Measurements from ENCODE around the gene CLEC4D. TPM values are rescaled to one million over a fixed set of nuclear protein-coding genes. Genes with fewer than 3 reads are reported as not detected.

Gene CLEC4D
- under 1 TPM in 3 of 6 experiments, not detected in 3; 0.09 to 0.43 (median 0.16) TPM for total RNA-seq
- long read RNA-seq = 0 reads

GRCh38 chr12:8513256-8513655, at the start of gene CLEC4D:
CLEC4D (plus strand) TSS chr12:8513503; CDS start chr12:8513733, 230 bp downstream.
- Histone ChIP-seq H3K4me3 (no peak within 1 kb of the TSS), H3K9me3 (no peaks in the 10 kb centered on the region), H3K36me3 (no peaks in the 10 kb centered on the region), H3K4me1 (no peaks in the 10 kb centered on the region), H3K27me3 (peaks cover 0 to 5% of the 10 kb centered on the region in 2 donors), H3K27ac (no peak within 1 kb of the TSS)
- DNase-seq (no peak), ATAC-seq (no peak)
- TF ChIP-seq CTCF (IDR thresholded peaks at IDR 0.05) = no peak
- WGBS (ENCODE audit: insufficient coverage, low coverage, low lambda C conversion rate, missing lambda C conversion rate) = 41% methylated on average over 4 of the region's 4 CpGs
- intact Hi-C loops (cut with DNase I) = no loop called here

GRCh38 chr12:8465301-8465996, 47.9 kb upstream of the CLEC4D start:
- no peaks in the 10 kb centered on the region for H3K4me1 ChIP-seq
- WGBS (ENCODE audit: insufficient coverage, low coverage, low lambda C conversion rate, missing lambda C conversion rate) = 15% methylated on average over 2 of the region's 2 CpGs
- no peak for TF ChIP-seq CTCF (IDR thresholded peaks at IDR 0.05)
- TF ChIP-seq POLR2A (IDR thresholded peaks at IDR 0.05) = no peak
- peak in 1 of 4 donors; percentile 38 for ATAC-seq
- no peak overlapping the region for H3K27ac ChIP-seq
- no peaks in the 10 kb centered on the region for H3K36me3 ChIP-seq
- intact Hi-C loops (cut with DNase I) = no loop called here
- H3K4me3 ChIP-seq = no peak overlapping the region
- H3K27me3 ChIP-seq = no peaks in the 10 kb centered on the region
- H3K9me3 ChIP-seq = no peaks in the 10 kb centered on the region
- DNase-seq = no peak

DNA sequence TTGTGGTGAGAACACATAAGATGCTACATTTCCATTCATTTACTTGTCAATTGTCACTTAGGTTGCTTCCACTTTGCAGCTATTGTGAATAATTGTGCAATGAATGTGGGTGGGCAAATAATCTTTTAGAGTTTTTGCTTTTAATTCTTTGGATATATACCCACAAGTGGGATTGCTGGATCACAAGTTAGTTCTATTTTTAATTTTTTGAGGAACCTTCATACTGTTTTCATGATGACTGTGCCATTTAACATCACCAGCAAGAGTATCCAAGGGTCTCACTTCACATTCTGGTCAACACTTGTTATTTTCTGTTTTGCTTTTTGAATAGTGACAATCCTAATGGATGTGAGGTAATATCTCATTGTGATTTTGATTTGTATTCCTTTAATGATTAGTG, 47.1 kb upstream of the CLEC4D start:
- Histone ChIP-seq H3K9me3 (no peaks in the 10 kb centered on the region), H3K4me3 (no peak overlapping the region), H3K27ac (no peak overlapping the region), H3K27me3 (no peaks in the 10 kb centered on the region), H3K36me3 (no peaks in the 10 kb centered on the region), H3K4me1 (no peaks in the 10 kb centered on the region)
- no peak for TF ChIP-seq CTCF (IDR thresholded peaks at IDR 0.05)
- no peak for TF ChIP-seq POLR2A (IDR thresholded peaks at IDR 0.05)
- peak in 2 of 4 donors; percentile 27 to 31 for ATAC-seq
- no peak for DNase-seq
- intact Hi-C loops (cut with DNase I) = no loop called here

DNA sequence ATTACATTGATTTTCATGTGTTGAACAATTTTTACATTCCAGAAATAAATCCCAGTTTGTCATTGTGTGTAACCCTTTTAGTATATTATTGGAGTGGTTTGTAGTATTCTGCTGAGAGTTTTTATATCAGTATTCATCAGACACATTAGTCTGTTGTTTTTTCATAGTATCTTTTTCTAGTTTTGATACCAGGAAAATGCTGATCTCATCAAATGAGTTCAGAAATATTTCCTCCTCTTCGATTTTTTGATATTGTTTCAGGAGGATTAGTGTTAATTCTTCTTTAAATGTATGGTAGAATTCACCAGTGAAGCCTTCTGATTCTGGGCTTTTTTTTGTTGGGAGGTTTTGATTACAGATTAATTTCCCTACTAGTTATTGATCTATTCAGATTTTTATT, 42.2 kb upstream of the CLEC4D start:
- no peaks in the 10 kb centered on the region for H3K36me3 ChIP-seq
- H3K27ac ChIP-seq = no peak overlapping the region
- no peaks in the 10 kb centered on the region for H3K9me3 ChIP-seq
- DNase-seq = no peak
- no peaks in the 10 kb centered on the region for H3K27me3 ChIP-seq
- no peaks in the 10 kb centered on the region for H3K4me1 ChIP-seq
- 33% methylated on average over 1 of the region's 1 CpG for WGBS (ENCODE audit: insufficient coverage, low coverage, low lambda C conversion rate, missing lambda C conversion rate)
- no peak for ATAC-seq
- no peak overlapping the region for H3K4me3 ChIP-seq
- no peak for TF ChIP-seq POLR2A (IDR thresholded peaks at IDR 0.05)
- no peak for TF ChIP-seq CTCF (IDR thresholded peaks at IDR 0.05)
- intact Hi-C loops (cut with DNase I) = no loop called here
